ENCODE results near the gene ATP5F1D.

Gene ATP5F1D

DNA sequence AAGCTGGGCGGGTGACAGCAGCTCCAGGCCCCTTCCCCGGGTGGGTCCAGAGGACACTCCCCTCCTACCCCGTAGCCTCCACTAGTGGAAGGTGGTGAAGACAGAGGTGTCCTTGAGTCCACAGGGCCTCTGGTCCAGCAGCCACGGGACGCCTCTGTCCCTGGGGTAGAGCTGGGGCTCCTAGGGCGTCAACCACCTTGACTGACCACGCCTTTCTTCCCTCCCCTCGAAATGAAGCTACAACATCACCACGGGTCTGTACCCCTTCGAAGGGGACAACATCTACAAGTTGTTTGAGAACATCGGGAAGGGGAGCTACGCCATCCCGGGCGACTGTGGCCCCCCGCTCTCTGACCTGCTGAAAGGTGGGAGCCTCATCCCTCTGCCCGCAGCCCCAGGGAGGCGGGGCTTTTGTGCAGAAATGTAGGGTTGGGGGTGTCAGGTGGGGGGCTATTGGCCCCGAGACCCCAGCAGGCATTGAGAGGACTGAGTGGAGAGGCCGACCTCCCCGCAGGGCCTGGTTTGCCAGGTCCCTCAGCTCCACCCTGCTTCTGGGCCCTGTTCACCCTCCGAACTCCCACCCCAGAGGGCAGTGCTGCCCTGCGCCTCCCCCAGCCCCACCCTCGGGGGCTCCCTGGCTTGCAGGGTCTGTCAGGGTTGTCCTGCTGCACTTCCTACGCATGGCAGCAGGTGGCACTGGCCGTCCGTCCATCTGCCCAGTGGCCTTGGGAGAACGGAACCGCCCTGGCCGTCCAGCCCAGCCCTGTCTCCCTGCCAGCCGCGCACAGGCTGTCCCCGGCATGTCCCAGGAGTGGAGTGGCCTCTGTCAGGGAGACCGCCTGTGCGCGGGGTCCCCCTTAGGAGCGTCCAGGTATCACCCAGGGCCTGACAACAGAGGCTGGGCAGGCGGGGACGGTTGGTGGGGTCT is 20.3 kb upstream of the ATP5F1D start:
- FAIRE-seq, result no peak

GRCh38 chr19:1221904-1222255 is 19.7 kb upstream of the ATP5F1D start:
- FAIRE-seq, result no peak

DNA sequence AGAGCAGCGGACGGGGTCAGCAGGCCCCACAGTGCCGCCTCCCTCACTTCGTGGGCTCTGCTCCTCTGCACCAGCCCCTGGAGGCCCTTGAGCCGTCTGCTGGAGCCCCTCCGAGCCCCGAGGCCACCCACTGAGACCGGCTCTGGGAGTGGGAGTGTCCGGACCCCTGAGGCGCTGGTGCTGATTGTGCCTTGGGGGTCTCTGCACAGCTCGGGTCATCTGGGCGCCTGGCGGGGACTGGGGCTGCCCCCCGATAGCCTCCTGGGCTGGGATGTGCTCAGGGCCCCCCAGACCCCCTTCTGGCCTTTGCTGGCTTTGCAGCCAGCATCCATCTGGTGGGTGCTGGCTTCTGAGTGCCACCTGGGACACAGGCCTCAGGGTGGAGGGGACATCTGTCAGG is 19.2 kb upstream of the ATP5F1D start:
- FAIRE-seq, result no peak

GRCh38 chr19:1223018-1223855 is 18.3 kb upstream of the ATP5F1D start:
- no peak for FAIRE-seq

DNA sequence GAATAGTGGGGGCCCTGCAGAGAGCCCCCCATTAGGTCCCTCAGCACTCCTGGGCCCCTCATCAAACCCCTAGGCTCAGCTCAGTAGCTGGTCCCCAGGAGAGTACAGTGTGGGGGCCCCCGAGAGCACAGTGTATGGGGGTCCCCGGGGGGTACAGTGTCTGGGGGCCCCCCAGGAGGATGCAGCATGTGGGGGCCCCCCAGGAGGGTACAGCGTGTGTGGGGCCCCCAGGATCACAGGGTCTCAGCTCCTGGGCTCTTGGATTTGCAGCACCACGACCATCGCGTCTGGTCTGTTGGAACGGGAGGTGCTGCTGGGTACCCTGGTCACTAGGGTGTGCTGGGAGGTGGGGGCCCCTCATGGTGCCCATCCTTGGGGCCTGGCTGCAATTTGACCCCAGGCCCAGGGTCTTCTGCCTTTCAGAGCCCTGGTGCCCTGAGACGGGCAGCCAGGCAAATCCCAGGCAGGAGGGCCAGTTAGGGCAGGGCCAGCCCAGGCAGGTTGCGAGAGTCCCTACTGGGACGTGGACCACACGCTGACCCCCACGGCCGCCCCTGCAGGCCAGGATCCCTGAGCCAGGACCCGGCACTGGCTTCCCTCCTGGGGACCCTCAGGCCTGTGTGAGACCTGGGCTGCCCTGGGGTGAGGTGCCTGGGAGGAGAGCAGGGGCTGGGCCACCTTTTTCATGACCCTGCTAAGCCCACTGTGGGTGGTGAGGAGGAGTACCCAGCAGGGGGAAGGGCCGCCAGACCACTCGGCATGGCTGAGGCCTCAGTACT is 17.3 kb upstream of the ATP5F1D start:
- no peak for FAIRE-seq

- no peak for FAIRE-seq
Measured at GRCh38 chr19:1224847-1225246, 16.7 kb upstream of the ATP5F1D start.

GRCh38 chr19:1225440-1226226 is 15.9 kb upstream of the ATP5F1D start:
- FAIRE-seq, result no peak

GRCh38 chr19:1226227-1226518 is 15.4 kb upstream of the ATP5F1D start:
- FAIRE-seq, result no peak

DNA sequence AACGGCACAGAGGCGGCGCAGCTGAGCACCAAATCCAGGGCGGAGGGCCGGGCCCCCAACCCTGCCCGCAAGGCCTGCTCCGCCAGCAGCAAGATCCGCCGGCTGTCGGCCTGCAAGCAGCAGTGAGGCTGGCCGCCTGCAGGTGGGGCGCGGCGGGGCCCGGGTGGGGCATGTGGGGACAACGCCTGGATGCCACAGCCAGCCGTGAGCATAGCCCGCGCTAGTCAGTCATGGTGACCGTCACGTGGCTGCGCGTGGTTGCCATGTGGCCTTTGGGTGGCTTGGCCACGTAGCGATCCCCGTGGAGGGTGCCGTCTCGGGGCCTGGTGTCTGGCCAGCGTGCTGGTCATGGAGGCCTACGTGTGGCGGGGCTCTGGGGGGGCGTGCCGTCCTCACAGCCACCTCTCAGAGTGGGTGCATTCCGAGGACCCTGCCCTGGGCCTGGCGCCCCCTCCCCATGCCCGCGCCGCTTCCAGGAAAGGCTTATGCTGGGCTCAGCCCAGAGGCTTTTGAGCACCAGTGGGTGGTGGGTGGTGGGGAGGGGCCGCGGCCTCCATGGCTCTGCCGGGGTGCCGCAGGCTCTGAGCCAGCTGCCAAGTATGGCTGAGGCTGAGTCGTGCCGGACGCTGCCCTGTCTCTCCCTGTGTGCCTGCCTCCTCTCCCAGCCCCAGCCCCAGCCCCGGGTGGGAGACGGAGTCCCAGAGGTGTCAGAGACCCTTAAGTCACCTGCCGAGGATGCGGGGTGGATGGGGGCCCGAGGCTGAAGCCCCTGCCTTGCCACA is 14.8 kb upstream of the ATP5F1D start:
- FAIRE-seq, result no peak

DNA sequence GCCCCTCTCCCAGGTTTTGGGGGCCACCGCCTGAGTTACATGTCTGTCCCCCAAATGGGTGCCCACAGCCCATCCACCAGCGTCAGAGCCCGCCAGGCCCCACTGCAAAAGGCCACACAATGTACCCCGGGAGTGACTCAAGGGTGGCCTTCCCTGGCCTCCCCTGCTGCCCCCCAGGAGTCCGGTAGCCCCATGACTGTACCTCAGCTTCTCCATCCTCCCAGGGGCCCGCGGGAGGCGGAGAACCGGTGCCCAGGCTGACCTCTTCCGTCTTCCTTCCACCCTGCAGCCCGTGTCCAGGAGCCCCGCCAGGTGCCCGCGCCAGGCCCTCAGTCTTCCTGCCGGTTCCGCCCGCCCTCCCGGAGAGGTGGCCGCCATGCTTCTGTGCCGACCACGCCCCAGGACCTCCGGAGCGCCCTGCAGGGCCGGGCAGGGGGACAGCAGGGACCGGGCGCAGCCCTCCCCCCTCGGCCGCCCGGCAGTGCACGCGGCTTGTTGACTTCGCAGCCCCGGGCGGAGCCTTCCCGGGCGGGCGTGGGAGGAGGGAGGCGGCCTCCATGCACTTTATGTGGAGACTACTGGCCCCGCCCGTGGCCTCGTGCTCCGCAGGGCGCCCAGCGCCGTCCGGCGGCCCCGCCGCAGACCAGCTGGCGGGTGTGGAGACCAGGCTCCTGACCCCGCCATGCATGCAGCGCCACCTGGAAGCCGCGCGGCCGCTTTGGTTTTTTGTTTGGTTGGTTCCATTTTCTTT is 14.1 kb upstream of the ATP5F1D start:
- FAIRE-seq, result no peak

- no peak for FAIRE-seq
Measured at GRCh38 chr19:1228161-1228957, 13.2 kb upstream of the ATP5F1D start.

DNA sequence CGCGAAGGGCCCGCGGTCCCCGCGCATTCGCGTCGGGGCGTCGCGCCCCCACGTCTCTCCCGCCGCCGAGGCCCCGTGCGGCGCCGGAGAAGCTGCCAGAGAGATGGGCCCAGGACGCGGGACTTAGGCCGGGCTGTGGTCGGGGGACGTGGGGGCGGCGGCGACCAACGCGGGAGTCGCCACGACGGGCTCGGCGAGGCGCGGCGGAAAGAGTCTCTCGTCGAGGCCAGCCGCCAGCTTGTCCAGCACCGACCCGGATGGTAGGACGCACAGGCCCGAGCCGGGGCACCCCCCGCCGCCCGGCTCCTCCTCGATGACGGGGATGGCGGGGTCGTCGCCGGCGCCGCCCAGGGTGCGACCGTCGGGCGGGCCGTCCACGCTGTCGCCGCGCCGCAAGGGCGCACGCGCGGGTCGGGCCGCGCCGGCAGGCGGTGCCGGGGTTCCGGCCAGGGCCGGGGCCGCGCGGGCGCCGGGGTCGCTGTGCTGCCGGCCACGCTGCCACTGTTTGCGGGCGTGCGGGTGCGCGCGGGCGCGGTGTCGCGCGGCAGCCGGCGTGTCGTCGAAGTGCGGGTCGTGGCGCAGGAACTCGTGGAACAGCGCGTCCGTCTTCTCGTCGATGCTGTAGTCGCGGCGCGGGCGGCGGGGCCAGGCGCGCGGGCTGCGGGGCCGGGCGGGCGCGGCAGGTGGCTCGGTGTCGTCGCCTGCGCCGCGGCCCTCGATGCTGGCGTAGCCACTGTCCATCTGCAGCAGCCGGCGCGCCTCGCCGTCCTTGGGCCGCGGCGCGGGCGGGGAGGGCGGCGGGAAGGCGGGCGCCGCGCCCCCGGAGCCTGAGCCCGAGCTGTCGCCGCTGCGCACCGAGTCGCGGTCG is 12.3 kb upstream of the ATP5F1D start:
- no peak for FAIRE-seq

- no peak for FAIRE-seq
Measured at GRCh38 chr19:1229924-1230782, 11.4 kb upstream of the ATP5F1D start.

GRCh38 chr19:1230783-1231489 is 10.6 kb upstream of the ATP5F1D start:
- no peak for FAIRE-seq

GRCh38 chr19:1231729-1232637 is 9.6 kb upstream of the ATP5F1D start:
- FAIRE-seq, result no peak

GRCh38 chr19:1232652-1233072 is 8.9 kb upstream of the ATP5F1D start:
- FAIRE-seq, result no peak

Data from islet of Langerhans (tissue), 1 donor.